ENCODE results near the gene XIRP2.

The XIRP2 gene

GRCh38 chr2:167177196-167177595 is 288.9 kb downstream of the XIRP2 start:
- DNase-seq (ENCODE audit: insufficient read length, low spot score) (no peak), FAIRE-seq (no peak)

GRCh38 chr2:167181134-167181533 is 292.9 kb downstream of the XIRP2 start:
- DNase-seq (ENCODE audit: insufficient read length, low spot score) (no peak), FAIRE-seq (no peak)
- TF ChIP-seq SPI1 (IDR thresholded peaks at IDR 0.05; ENCODE audit: low read depth, low read length) (no peak), TAF1 (IDR thresholded peaks at IDR 0.05; ENCODE audit: low read depth, low read length) (no peak), PAX5 (IDR thresholded peaks at IDR 0.05; ENCODE audit: insufficient read depth, low read length, severe bottlenecking) (no peak), POU2F2 (IDR thresholded peaks at IDR 0.05; ENCODE audit: low read depth, low read length) (no peak)

More at GRCh38 chr2:167177196-167177595, 288.9 kb downstream of the XIRP2 start:
- TF ChIP-seq SPI1 (IDR thresholded peaks at IDR 0.05; ENCODE audit: low read depth, low read length) = no peak
- TF ChIP-seq POLR2AphosphoS5 (IDR thresholded peaks at IDR 0.05; ENCODE audit: low read depth, low read length) = no peak
- TF ChIP-seq PAX5 (IDR thresholded peaks at IDR 0.05; ENCODE audit: insufficient read depth, low read length, severe bottlenecking) = no peak
- no peak for TF ChIP-seq TAF1 (IDR thresholded peaks at IDR 0.05; ENCODE audit: low read depth, low read length)
- no peak for TF ChIP-seq POLR2A (IDR thresholded peaks at IDR 0.05; ENCODE audit: low read depth, low read length)
- TF ChIP-seq POU2F2 (IDR thresholded peaks at IDR 0.05; ENCODE audit: low read depth, low read length) = no peak

GRCh38 chr2:167181688-167182087 is 293.4 kb downstream of the XIRP2 start:
- DNase-seq (ENCODE audit: insufficient read length, low spot score) = no peak
- TF ChIP-seq POLR2A (IDR thresholded peaks at IDR 0.05; ENCODE audit: low read depth, low read length) (no peak), POU2F2 (IDR thresholded peaks at IDR 0.05; ENCODE audit: low read depth, low read length) (no peak), TAF1 (IDR thresholded peaks at IDR 0.05; ENCODE audit: low read depth, low read length) (no peak), SPI1 (IDR thresholded peaks at IDR 0.05; ENCODE audit: low read depth, low read length) (no peak), POLR2AphosphoS5 (IDR thresholded peaks at IDR 0.05; ENCODE audit: low read depth, low read length) (no peak), PAX5 (IDR thresholded peaks at IDR 0.05; ENCODE audit: insufficient read depth, low read length, severe bottlenecking) (no peak)
- no peak for FAIRE-seq

- TF ChIP-seq SPI1 (IDR thresholded peaks at IDR 0.05; ENCODE audit: low read depth, low read length) (no peak), PAX5 (IDR thresholded peaks at IDR 0.05; ENCODE audit: insufficient read depth, low read length, severe bottlenecking) (no peak), POLR2AphosphoS5 (IDR thresholded peaks at IDR 0.05; ENCODE audit: low read depth, low read length) (no peak), POLR2A (IDR thresholded peaks at IDR 0.05; ENCODE audit: low read depth, low read length) (no peak), TAF1 (IDR thresholded peaks at IDR 0.05; ENCODE audit: low read depth, low read length) (no peak), POU2F2 (IDR thresholded peaks at IDR 0.05; ENCODE audit: low read depth, low read length) (no peak)
- DNase-seq (ENCODE audit: insufficient read length, low spot score) (no peak), FAIRE-seq (no peak)
Measured at GRCh38 chr2:167182403-167182802, 294.1 kb downstream of the XIRP2 start.

GRCh38 chr2:167183931-167184330 is 295.7 kb downstream of the XIRP2 start:
- TF ChIP-seq POU2F2 (IDR thresholded peaks at IDR 0.05; ENCODE audit: low read depth, low read length) = no peak
- no peak for TF ChIP-seq SPI1 (IDR thresholded peaks at IDR 0.05; ENCODE audit: low read depth, low read length)
- no peak for TF ChIP-seq POLR2AphosphoS5 (IDR thresholded peaks at IDR 0.05; ENCODE audit: low read depth, low read length)
- TF ChIP-seq PAX5 (IDR thresholded peaks at IDR 0.05; ENCODE audit: insufficient read depth, low read length, severe bottlenecking) = no peak
- TF ChIP-seq POLR2A (IDR thresholded peaks at IDR 0.05; ENCODE audit: low read depth, low read length) = no peak
- TF ChIP-seq TAF1 (IDR thresholded peaks at IDR 0.05; ENCODE audit: low read depth, low read length) = no peak
- DNase-seq (ENCODE audit: insufficient read length, low spot score) = no peak
- no peak for FAIRE-seq

GRCh38 chr2:167186465-167186864 is 298.2 kb downstream of the XIRP2 start:
- TF ChIP-seq TAF1 (IDR thresholded peaks at IDR 0.05; ENCODE audit: low read depth, low read length) = no peak
- no peak for TF ChIP-seq POLR2A (IDR thresholded peaks at IDR 0.05; ENCODE audit: low read depth, low read length)
- no peak for TF ChIP-seq PAX5 (IDR thresholded peaks at IDR 0.05; ENCODE audit: insufficient read depth, low read length, severe bottlenecking)
- no peak for TF ChIP-seq POLR2AphosphoS5 (IDR thresholded peaks at IDR 0.05; ENCODE audit: low read depth, low read length)
- TF ChIP-seq POU2F2 (IDR thresholded peaks at IDR 0.05; ENCODE audit: low read depth, low read length) = no peak
- no peak for TF ChIP-seq SPI1 (IDR thresholded peaks at IDR 0.05; ENCODE audit: low read depth, low read length)
- DNase-seq (ENCODE audit: insufficient read length, low spot score) (no peak), FAIRE-seq (no peak)

- FAIRE-seq (no peak), DNase-seq (ENCODE audit: insufficient read length, low spot score) (no peak)
- TF ChIP-seq POLR2A (IDR thresholded peaks at IDR 0.05; ENCODE audit: low read depth, low read length) (no peak), SPI1 (IDR thresholded peaks at IDR 0.05; ENCODE audit: low read depth, low read length) (no peak), PAX5 (IDR thresholded peaks at IDR 0.05; ENCODE audit: insufficient read depth, low read length, severe bottlenecking) (no peak), POU2F2 (IDR thresholded peaks at IDR 0.05; ENCODE audit: low read depth, low read length) (no peak), TAF1 (IDR thresholded peaks at IDR 0.05; ENCODE audit: low read depth, low read length) (no peak), POLR2AphosphoS5 (IDR thresholded peaks at IDR 0.05; ENCODE audit: low read depth, low read length) (no peak)
Measured at GRCh38 chr2:167187049-167187727, 298.9 kb downstream of the XIRP2 start.

GRCh38 chr2:167187978-167188967 is 300.0 kb downstream of the XIRP2 start:
- TF ChIP-seq POLR2AphosphoS5 (IDR thresholded peaks at IDR 0.05; ENCODE audit: low read depth, low read length) = no peak
- no peak for TF ChIP-seq POU2F2 (IDR thresholded peaks at IDR 0.05; ENCODE audit: low read depth, low read length)
- no peak for TF ChIP-seq SPI1 (IDR thresholded peaks at IDR 0.05; ENCODE audit: low read depth, low read length)
- TF ChIP-seq PAX5 (IDR thresholded peaks at IDR 0.05; ENCODE audit: insufficient read depth, low read length, severe bottlenecking) = no peak
- no peak for TF ChIP-seq POLR2A (IDR thresholded peaks at IDR 0.05; ENCODE audit: low read depth, low read length)
- no peak for TF ChIP-seq TAF1 (IDR thresholded peaks at IDR 0.05; ENCODE audit: low read depth, low read length)
- FAIRE-seq (no peak), DNase-seq (ENCODE audit: insufficient read length, low spot score) (no peak)

GRCh38 chr2:167190053-167190452 is 301.8 kb downstream of the XIRP2 start:
- TF ChIP-seq POU2F2 (IDR thresholded peaks at IDR 0.05; ENCODE audit: low read depth, low read length) (no peak), POLR2A (IDR thresholded peaks at IDR 0.05; ENCODE audit: low read depth, low read length) (no peak), PAX5 (IDR thresholded peaks at IDR 0.05; ENCODE audit: insufficient read depth, low read length, severe bottlenecking) (no peak), SPI1 (IDR thresholded peaks at IDR 0.05; ENCODE audit: low read depth, low read length) (no peak), TAF1 (IDR thresholded peaks at IDR 0.05; ENCODE audit: low read depth, low read length) (no peak)
- DNase-seq (ENCODE audit: insufficient read length, low spot score) (no peak), FAIRE-seq (no peak)

All from GM12891 (cell line).